Endothelial cell of umbilical vein (primary cell): Measurements from ENCODE around the gene EHD3. TPM values are rescaled to one million over a fixed set of nuclear protein-coding genes. Genes with fewer than 3 reads are reported as not detected.

ENCODE experiments used
- BruUV-seq: library from RNA; stranded (reverse); fragments of 400-500 nt; replicated peaks from 2 replicates; lab custom pipeline; 2021; lab: Mats Ljungman, UMichigan
- CTCF ChIA-PET: fragments of 300-600, 350-600 bp; sonication (Branson Sonifier 250); formaldehyde crosslinking; loops from one replicate; lab custom pipeline; 2021; ENCODE audit warnings: antibody characterized with exemption, inconsistent platforms; lab: Charles Lee
- POLR2A ChIA-PET: fragments of 300-600, 350-600 bp; sonication (Branson Sonifier 250); formaldehyde crosslinking; loops from one replicate; lab custom pipeline; 2021; ENCODE audit warnings: antibody characterized with exemption, inconsistent platforms; lab: Charles Lee
- DNase-seq: peaks from one replicate; pipeline ENCODE4 v3.0.0-alpha.2; 2011; ENCODE audit warnings: low read depth, low spot score
- FAIRE-seq: peaks from 2 replicates; lab custom pipeline; 2011; peaks lifted over from hg19 to GRCh38; lab: Jason Lieb, UNC
- H2AFZ ChIP-seq: 2 replicates; pipeline ENCODE4 v1.6.0; 2012; ENCODE audit warnings: low read depth, low read length, control low read depth, inconsistent platforms
- H3K27ac ChIP-seq: 2 replicates; pipeline ENCODE4 v1.5.1; 2011; ENCODE audit warnings: low read depth, mild to moderate bottlenecking, control low read depth, low read length, moderate library complexity; ENCODE audit not compliant: insufficient read depth
- H3K27me3 ChIP-seq, 2 experiments: 2 replicates each; pipeline versions ENCODE4 v1.6.0 to v1.6.1; 2011; ENCODE audit warnings: low read length in 2 of 2, mixed read lengths in 1 of 2; ENCODE audit not compliant: control insufficient read depth in 2 of 2, insufficient read depth in 2 of 2
- H3K36me3 ChIP-seq, 2 experiments: 2 replicates in 1 of 2; 3 replicates in 1 of 2; pipeline ENCODE4 v1.5.1; 2011; ENCODE audit warnings: low read length in 2 of 2, mild to moderate bottlenecking in 1 of 2, moderate library complexity in 1 of 2; ENCODE audit not compliant: control insufficient read depth in 2 of 2, insufficient read depth in 2 of 2; ENCODE audit errors: extremely low read depth in 1 of 2
- H3K4me1 ChIP-seq: 3 replicates; pipeline ENCODE4 v1.5.1; 2011; ENCODE audit warnings: mild to moderate bottlenecking, low read length; ENCODE audit not compliant: control insufficient read depth, insufficient read depth; ENCODE audit errors: extremely low read depth
- H3K4me2 ChIP-seq: 2 replicates; pipeline ENCODE4 v1.6.1; 2011; ENCODE audit warnings: low read length, control low read depth, mixed read lengths; ENCODE audit not compliant: insufficient read depth
- H3K4me3 ChIP-seq, 3 experiments: fragments of 200-600 bp in 1 of 3; sonication (generic), shearing (Covaris generic) in 1 of 3; replicated peaks in 1 of 3; 2 replicates each; pipeline ENCODE4 v1.5.1; 2011 to 2016; ENCODE audit warnings: control low read depth in 3 of 3, low read length in 3 of 3, mild to moderate bottlenecking in 2 of 3, inconsistent platforms in 1 of 3, low read depth in 1 of 3, moderate library complexity in 1 of 3; ENCODE audit not compliant: insufficient read depth in 1 of 3
- H3K79me2 ChIP-seq: 2 replicates; pipeline ENCODE4 v1.6.0; 2012; ENCODE audit warnings: low read length, inconsistent platforms; ENCODE audit not compliant: control insufficient read depth, insufficient read depth
- H3K9ac ChIP-seq: replicated peaks from 2 replicates; pipeline ENCODE3; 2011; ENCODE audit warnings: low read length, control low read depth; ENCODE audit not compliant: insufficient read depth; ENCODE audit errors: extremely low read depth
- H3K9me1 ChIP-seq: replicated peaks from 3 replicates; pipeline ENCODE4 v1.6.0; 2011; ENCODE audit warnings: mild to moderate bottlenecking, low read length; ENCODE audit not compliant: control insufficient read depth, insufficient read depth; ENCODE audit errors: extremely low read depth
- H3K9me3 ChIP-seq: replicated peaks from 2 replicates; pipeline ENCODE4 v1.5.1; 2012; ENCODE audit warnings: low read length, inconsistent platforms; ENCODE audit not compliant: control insufficient read depth, insufficient read depth
- H4K20me1 ChIP-seq: replicated peaks from 2 replicates; pipeline ENCODE3; 2011; ENCODE audit warnings: mild to moderate bottlenecking, low read length; ENCODE audit not compliant: control insufficient read depth, insufficient read depth; ENCODE audit errors: extremely low read depth
- CTCF ChIP-seq, 2 donors: IDR thresholded peaks; 1 replicate in 1 of 2; 2 replicates in 1 of 2; pipeline ENCODE4 v1.5.1; 2011; ENCODE audit warnings: low read length in 2 of 2, mild to moderate bottlenecking in 2 of 2, moderate library complexity in 2 of 2, control low read depth in 1 of 2, inconsistent platforms in 1 of 2, low read depth in 1 of 2; ENCODE audit not compliant: insufficient read depth in 1 of 2; ENCODE audit errors: extremely low read depth in 1 of 2
- EZH2 ChIP-seq: IDR thresholded peaks from 2 replicates; pipeline ENCODE4 v1.6.1; 2012; ENCODE audit warnings: borderline replicate concordance, low read depth, mild to moderate bottlenecking, moderate library complexity, low read length, inconsistent platforms; ENCODE audit not compliant: severe bottlenecking
- FOS ChIP-seq: IDR thresholded peaks from 2 replicates; pipeline ENCODE4 v1.6.1; 2011; ENCODE audit warnings: mild to moderate bottlenecking, low read length, moderate library complexity, borderline replicate concordance; ENCODE audit not compliant: insufficient read depth
- GATA2 ChIP-seq: IDR thresholded peaks from 2 replicates; pipeline ENCODE4 v1.7.0; 2011; ENCODE audit warnings: low read depth, mild to moderate bottlenecking, moderate library complexity, mixed read lengths, low read length; ENCODE audit not compliant: insufficient read length, insufficient read depth
- JUN ChIP-seq: IDR thresholded peaks from 2 replicates; pipeline ENCODE4 v1.6.1; 2011; ENCODE audit warnings: borderline replicate concordance, low read depth; ENCODE audit not compliant: insufficient read length, insufficient read depth
- MAX ChIP-seq: IDR thresholded peaks from 2 replicates; pipeline ENCODE4 v1.6.1; 2011; ENCODE audit not compliant: insufficient read depth, insufficient read length
- MYC ChIP-seq: IDR thresholded peaks from one replicate; pipeline ENCODE4 v1.6.1; 2011; ENCODE audit warnings: mild to moderate bottlenecking, low read depth, low read length
- POLR2A ChIP-seq: IDR thresholded peaks from 2 replicates; pipeline ENCODE4 v1.6.1; 2012; ENCODE audit warnings: low read depth, mild to moderate bottlenecking, control low read depth, low read length
- POLR2AphosphoS5 ChIP-seq: IDR thresholded peaks from 2 replicates; pipeline ENCODE4 v1.6.1; 2012; ENCODE audit warnings: low read depth, mild to moderate bottlenecking, control low read depth, low read length, moderate library complexity; ENCODE audit not compliant: insufficient read depth
- dilution Hi-C: fragments of 300-500 bp; cut with MboI; formaldehyde crosslinking; loops from one replicate; pipeline ENCODE4 v1.15.0; 2019; ENCODE audit warnings: low sequenced_read_pairs; ENCODE audit not compliant: extremely low pct_ligation_motif_present
- intact Hi-C: fragments of 100-400 bp; cut with micrococcal nuclease; formaldehyde crosslinking; loops from one replicate; pipeline ENCODE4 v1.10.0; 2022
- polyA plus RNA-seq, 4 experiments: library from polyadenylated mRNA; depleted of rRNA in 3 of 4; stranded (reverse) in 3 of 4; unstranded in 1 of 4; fragments of >200 nt; gene quantifications; 2 replicates each; pipeline versions ENCODE4 v1.2.1 to v1.2.3, GENCODE V29; 2011 to 2012; ENCODE audit warnings: missing spikeins in 1 of 4
- total RNA-seq: library from RNA; stranded (reverse); gene quantifications from 2 replicates; pipeline ENCODE4 v1.2.3, GENCODE V29; 2021

Gene EHD3
- total and polyA plus RNA-seq, 2 donors (not counting 3 experiments of a cell fraction or from before 2014, with no cell fraction given), result 6.5 to 12.1 TPM

GRCh38 chr2:31312898-31313297, 78.9 kb downstream of the EHD3 start:
- Histone ChIP-seq H2AFZ (no peak overlapping the region), H3K4me2 (no peak overlapping the region), H4K20me1 (no peaks in the 10 kb centered on the region), H3K27ac (no peak overlapping the region), H3K9ac (no peak overlapping the region), H3K27me3 (peaks cover 0 to 1% of the 10 kb centered on the region in 2 experiments), H3K4me3 (no peak overlapping the region), H3K9me3 (no peaks in the 10 kb centered on the region), H3K4me1 (no peaks in the 10 kb centered on the region), H3K9me1 (no peaks in the 10 kb centered on the region), H3K79me2 (no peaks in the 10 kb centered on the region), H3K36me3 (no peaks in the 10 kb centered on the region)
- CTCF ChIA-PET, result interaction anchor here (1.4 kb wide), 1 partner anchor 16 kb away, joined by 3 read pairs; no protein-coding TSS in a partner anchor
- POLR2A ChIA-PET, result no interaction called here
- FAIRE-seq (no peak), DNase-seq (no peak)
- TF ChIP-seq FOS (no peak), GATA2 (no peak), CTCF (IDR thresholded peaks at IDR 0.05; ENCODE audit: extremely low read depth in 1 of 2, insufficient read depth in 1 of 2, low read depth in 1 of 2, low read length in 2 of 2) (no peak), EZH2 (no peak), POLR2A (no peak), POLR2AphosphoS5 (no peak), JUN (no peak), MYC (no peak), MAX (no peak)
- dilution Hi-C loops, result no loop called here
- no TSS peak for BruUV-seq
- intact Hi-C loops, result no loop called here
